Body of pancreas (tissue), 4 donors: Measurements from ENCODE around the gene STYXL2.

ENCODE experiments used
- CTCF ChIP-seq, 7 experiments: fragments of 450-650 bp in 4 of 7; fragments of 200-600 bp in 3 of 7; sonication (generic) in 3 of 7; IDR thresholded peaks; one replicate each; pipeline ENCODE4 v1.5.1; 2016 to 2019; ENCODE audit warnings: antibody characterized with exemption in 7 of 7
- POLR2A ChIP-seq, 3 donors: fragments of 450-650 bp; IDR thresholded peaks; one replicate each; pipeline ENCODE4 v1.6.1; 2016; ENCODE audit warnings: antibody characterized with exemption in 3 of 3, mild to moderate bottlenecking in 2 of 3

- TF ChIP-seq POLR2A (IDR thresholded peaks at IDR 0.05) = no peak
- no peak for TF ChIP-seq CTCF (IDR thresholded peaks at IDR 0.05)
Observed at GRCh38 chr1:167109125-167109524, 15.2 kb downstream of the STYXL2 start.
